COLO668 (cell line): ENCODE results near the gene UBE2O.

Source experiments
- DNase-seq: peaks from one replicate; lab custom pipeline; 2025; ENCODE audit not compliant: unreplicated experiment; lab: John Stamatoyannopoulos, UW

UBE2O gene

GRCh38 chr17:76452660-76453430 lies at the start of gene UBE2O:
Gene UBE2O, minus strand, starts transcription at chr17:76453152. Its CDS starts 11 bp downstream, at chr17:76453141.
- DNase-seq = peak; percentile 86

GRCh38 chr17:76501827-76502307 lies 48.9 kb upstream of the UBE2O start:
- no peak for DNase-seq

GRCh38 chr17:76501018-76501826 lies 48.3 kb upstream of the UBE2O start, which contains the start of gene RHBDF2:
Gene RHBDF2, minus strand, starts transcription at chr17:76501423. Its CDS starts 19,899 bp downstream, at chr17:76481524.
- DNase-seq = peak; percentile 78

- no peak for DNase-seq
These were observed 47.7 kb upstream of the UBE2O start for GRCh38 chr17:76500747-76501017.

DNA sequence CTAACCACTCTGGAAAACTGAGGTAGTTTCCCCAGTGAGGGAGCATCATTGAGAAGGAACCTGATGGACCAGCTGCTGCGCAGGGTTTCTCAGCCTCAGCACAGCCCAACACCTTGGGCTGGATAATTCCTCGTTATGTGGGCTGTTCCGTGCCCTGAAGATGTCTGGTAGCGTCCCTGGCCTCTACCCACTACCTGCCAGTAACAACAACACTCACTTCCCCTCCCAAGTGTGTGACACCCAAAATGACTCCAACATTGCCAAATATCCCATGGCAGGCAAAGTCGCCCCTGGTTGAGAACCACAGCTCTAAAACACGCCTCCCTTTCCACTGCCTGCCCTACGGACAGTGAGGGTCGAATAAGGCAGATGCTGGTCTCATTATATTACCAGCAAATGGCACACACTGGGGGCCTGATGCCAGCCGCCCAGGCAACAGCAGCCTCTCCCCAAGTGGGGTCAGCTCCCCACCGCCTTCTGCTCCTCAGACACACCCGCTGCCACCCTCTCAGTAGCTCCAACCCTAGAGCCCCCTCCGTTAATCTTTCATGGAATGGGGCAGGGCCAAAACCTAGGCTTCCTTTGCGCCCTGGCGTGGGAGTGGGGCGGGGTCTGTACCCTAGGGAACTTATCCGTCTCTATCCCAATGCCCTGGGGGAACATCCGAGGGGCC lies 47.3 kb upstream of the UBE2O start:
- no peak for DNase-seq

- peak; percentile 36 for DNase-seq
These were observed 46.3 kb upstream of the UBE2O start for GRCh38 chr17:76499267-76499667.

GRCh38 chr17:76498876-76499251 lies 45.9 kb upstream of the UBE2O start:
- no peak for DNase-seq

DNA sequence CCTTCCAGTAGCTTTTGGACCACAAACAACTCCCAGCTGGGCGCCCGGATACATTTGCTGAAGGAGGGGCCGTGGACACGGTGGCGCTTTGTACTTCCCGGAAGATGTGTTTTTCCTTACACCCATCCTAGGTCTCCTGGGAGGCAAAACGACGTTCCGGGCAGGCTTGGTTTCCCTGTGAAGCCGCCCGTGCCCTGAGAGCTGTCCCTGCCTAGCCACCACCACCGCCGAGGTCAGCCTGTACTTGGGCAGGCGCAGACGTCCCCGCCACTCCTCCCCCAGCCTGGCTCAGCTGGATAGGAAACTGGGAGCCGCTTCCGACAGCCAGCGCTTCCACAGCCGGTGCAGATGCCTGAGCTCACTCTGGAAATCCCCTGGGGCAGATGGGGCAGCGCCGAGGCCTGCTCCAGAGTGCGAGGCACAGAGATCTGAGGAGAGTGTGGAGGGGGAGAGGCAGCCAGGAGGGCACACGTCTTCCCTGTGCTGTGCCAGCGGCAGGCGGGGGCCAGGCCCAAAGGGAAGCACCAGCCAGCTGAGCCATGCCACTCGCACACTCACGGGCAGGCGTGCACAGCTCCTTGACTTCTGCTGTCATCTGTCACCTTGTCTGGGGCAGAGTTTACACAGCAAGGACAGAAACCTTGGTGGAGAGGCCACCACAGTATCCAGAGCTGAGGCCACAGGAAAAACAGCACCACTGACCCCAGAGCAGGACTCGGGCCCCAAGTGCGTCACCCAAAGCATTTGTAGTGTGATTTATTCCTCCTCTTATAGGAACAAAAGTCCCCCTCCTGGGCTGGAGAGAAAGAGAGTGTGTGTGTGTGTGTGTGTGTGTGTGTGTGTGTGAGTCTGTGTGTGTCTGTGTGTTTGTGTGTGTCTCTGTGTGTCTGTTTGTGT lies 45.3 kb upstream of the UBE2O start:
- peak; percentile 82 for DNase-seq

- no peak for DNase-seq
These were observed 44.7 kb upstream of the UBE2O start for GRCh38 chr17:76497699-76497978.

- DNase-seq = no peak
These were observed 43.5 kb upstream of the UBE2O start for GRCh38 chr17:76496464-76496863.

DNA sequence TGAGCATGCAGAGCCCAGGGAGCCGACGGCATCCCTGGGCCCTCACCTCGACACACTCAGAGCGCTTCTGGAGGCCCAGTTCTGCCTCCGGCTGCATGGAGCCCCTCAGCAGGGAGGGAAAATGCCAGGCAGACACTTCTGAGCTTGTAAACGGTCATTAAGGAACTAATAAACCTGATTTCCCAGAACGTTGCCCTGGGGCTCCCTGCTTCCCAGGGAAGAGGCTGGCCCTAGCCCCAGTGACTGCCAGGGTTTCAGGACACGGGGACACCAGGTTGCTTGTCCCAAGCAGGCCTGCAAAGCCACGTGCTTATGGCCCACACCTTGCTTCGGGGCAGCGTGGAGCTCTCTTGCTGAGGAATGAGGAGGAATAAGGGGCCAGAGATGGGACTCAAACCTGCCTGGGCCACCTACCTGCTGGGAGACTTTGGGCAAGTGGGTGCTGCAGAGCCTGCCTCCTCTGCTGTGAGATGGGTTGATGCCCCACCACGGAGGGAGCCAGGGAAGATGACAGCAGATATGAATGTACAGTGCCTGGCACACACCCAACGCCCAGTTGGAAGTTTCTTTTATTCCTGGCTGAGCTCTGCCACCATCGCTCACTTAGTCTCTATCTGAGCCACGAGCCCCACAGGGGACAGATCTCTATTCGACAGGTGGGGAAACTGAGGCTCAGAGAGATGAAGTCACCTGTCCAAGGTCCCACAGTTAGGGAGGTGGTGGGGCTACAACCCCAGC lies 42.9 kb upstream of the UBE2O start:
- no peak for DNase-seq

- no peak for DNase-seq
These were observed 40.7 kb upstream of the UBE2O start for GRCh38 chr17:76493505-76494167.

DNA sequence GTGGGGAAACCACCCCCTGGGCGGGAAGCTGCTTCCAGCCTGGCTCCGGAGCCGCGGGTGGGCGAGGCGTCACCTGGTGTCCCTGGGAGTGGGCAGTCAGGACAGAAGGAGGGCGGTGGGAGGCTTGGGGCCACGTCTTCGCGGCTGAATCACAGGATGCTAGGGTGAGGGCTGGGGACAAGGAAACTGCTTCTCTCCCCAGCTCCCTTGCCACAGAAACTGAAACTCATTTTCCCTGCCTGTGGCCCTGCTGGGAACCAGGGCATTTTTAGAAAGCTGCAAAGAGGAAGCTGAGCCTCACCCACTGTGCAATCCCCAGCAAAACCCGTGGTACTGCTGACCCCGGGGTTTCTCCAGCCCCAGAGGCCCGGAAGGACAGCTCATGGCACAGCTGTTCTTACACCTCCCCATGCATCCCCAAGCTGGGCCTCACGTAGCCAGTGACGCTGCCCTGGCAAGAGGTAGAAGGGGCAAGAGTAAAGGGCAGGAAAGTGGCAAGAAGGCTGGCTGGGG lies 40.1 kb upstream of the UBE2O start:
- DNase-seq = peak; percentile 38

GRCh38 chr17:76492123-76492988 lies 39.4 kb upstream of the UBE2O start:
- DNase-seq = peak; percentile 50

DNA sequence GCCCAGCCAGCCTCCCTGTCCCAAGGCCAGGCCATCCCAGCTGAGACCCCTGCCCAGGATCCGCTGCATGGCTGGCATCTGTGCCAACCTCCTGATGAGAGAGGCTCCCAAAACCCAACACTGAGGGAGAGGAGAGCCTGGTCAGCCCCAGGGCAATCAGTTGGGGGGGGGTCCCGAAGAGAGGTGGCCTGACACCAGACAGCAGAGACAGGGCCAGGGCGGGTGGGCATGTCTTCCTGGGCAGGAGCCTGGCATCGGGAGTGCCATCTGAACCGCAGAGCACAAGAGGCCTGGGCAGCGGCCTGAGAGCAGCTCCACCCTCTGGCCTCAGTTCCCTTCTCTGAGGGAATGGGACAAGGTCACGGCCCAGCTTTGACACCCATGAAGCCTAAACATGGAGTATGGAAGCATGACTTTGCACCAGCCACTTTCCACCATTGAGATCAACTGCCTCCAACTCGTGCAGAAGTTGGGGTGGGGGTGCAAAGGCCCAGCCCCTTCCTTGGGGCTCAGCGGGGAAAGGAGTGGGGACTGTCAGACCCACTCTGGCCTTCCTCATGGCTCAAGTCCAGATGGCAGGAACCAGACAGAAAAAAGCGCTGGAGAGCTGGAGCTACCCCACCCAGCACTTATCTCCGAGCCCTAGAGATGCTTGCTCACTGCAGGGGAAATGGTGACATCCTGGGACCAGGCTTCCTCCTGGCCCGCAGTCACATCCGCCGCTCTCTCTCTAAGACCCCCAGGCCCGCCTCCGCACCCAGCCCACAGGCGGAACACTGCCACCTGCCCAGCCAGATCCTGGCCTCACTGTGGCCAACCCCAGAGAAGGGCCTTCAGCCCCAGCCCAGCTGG lies 38.5 kb upstream of the UBE2O start:
- no peak for DNase-seq

- DNase-seq = no peak
These were observed 37.3 kb upstream of the UBE2O start for GRCh38 chr17:76490112-76490710.
